K562 (cell line): ENCODE data around the gene RBM5. TPM values are rescaled to one million over a fixed set of nuclear protein-coding genes. Genes with fewer than 3 reads are reported as not detected.

ENCODE experiments used
- ATAC-seq: fragments of 200-7000 bp; cut with Tn5 transposase; 3 replicates; pipeline ENCODE4 v1.9.1; 2020; ENCODE audit warnings: moderate library complexity
- BruUV-seq: library from RNA; stranded (reverse); fragments of 400-500 nt; replicated peaks from 2 replicates; lab custom pipeline; 2021; lab: Mats Ljungman, UMichigan
- CTCF ChIA-PET: fragments of 300-600 bp; formaldehyde crosslinking; extraction: SDS; loops from one replicate; lab custom pipeline; 2021; ENCODE audit warnings: low intra/inter-chr PET ratio; lab: Yijun Ruan, JAX
- POLR2A ChIA-PET: fragments of 300-600, 350-650 bp; sonication (Branson Sonifier 250); formaldehyde crosslinking; extraction: SDS; loops from one replicate; lab custom pipeline; 2021; ENCODE audit warnings: antibody characterized with exemption, inconsistent platforms; lab: Yijun Ruan, JAX
- DNase-seq, 4 experiments: peaks; one replicate each; pipeline versions ENCODE4 v3.0.0 to v3.0.0-alpha.2; 2011 to 2018; ENCODE audit warnings: low spot score in 3 of 4, mixed read lengths in 3 of 4; ENCODE audit errors: extremely low read depth in 1 of 4
- FAIRE-seq: peaks from 2 replicates; lab custom pipeline; 2011; peaks lifted over from hg19 to GRCh38; lab: Jason Lieb, UNC
- H2AFZ ChIP-seq: 2 replicates; pipeline ENCODE4 v1.6.0; 2011; ENCODE audit warnings: low read depth, low read length, control low read depth, inconsistent platforms
- H3K27ac ChIP-seq: fragments of 200-600 bp; 3 replicates; pipeline ENCODE4 v1.8.0; 2011; ENCODE audit warnings: low read depth, mild to moderate bottlenecking, control low read depth, inconsistent platforms, low read length, moderate library complexity, mixed read lengths; ENCODE audit errors: extremely low read depth
- H3K27me3 ChIP-seq, 2 experiments: fragments of 300-600 bp in 1 of 2; 2 replicates in 1 of 2; 3 replicates in 1 of 2; pipeline versions ENCODE4 v1.6.0 to v1.8.0; 2011; ENCODE audit warnings: inconsistent platforms in 2 of 2, low read length in 2 of 2, mild to moderate bottlenecking in 1 of 2, mixed read lengths in 1 of 2, moderate library complexity in 1 of 2; ENCODE audit not compliant: control insufficient read depth in 2 of 2, insufficient read depth in 2 of 2
- H3K36me3 ChIP-seq: fragments of 300-600 bp; 3 replicates; pipeline ENCODE4 v1.8.0; 2011; ENCODE audit warnings: mild to moderate bottlenecking, low read length, inconsistent platforms; ENCODE audit not compliant: control insufficient read depth, insufficient read depth
- H3K4me1 ChIP-seq, 2 experiments: fragments of 200-600 bp in 1 of 2; replicated peaks in 1 of 2; 2 replicates in 1 of 2; 3 replicates in 1 of 2; pipeline versions ENCODE4 v1.5.1 to v1.8.0; 2011; ENCODE audit warnings: inconsistent platforms in 2 of 2, low read length in 2 of 2, mild to moderate bottlenecking in 1 of 2, mixed read lengths in 1 of 2, moderate library complexity in 1 of 2; ENCODE audit not compliant: control insufficient read depth in 2 of 2, insufficient read depth in 2 of 2
- H3K4me2 ChIP-seq: 2 replicates; pipeline ENCODE4 v1.6.1; 2011; ENCODE audit warnings: low read length, control low read depth, inconsistent platforms, mixed read lengths; ENCODE audit not compliant: insufficient read depth
- H3K4me3 ChIP-seq: fragments of 200-600 bp; sonication (generic), shearing (Covaris generic); 2 replicates; pipeline ENCODE4 v1.5.1; 2016; ENCODE audit warnings: control low read depth, inconsistent platforms
- H3K79me2 ChIP-seq: fragments of 200-600 bp; 3 replicates; pipeline ENCODE4 v1.8.0; 2011; ENCODE audit warnings: low read length, inconsistent platforms; ENCODE audit not compliant: control insufficient read depth, insufficient read depth
- H3K9ac ChIP-seq, 2 experiments: 2 replicates each; pipeline versions ENCODE4 v1.6.0 to v1.6.1; 2011; ENCODE audit warnings: low read depth in 2 of 2, low read length in 2 of 2, control low read depth in 1 of 2, inconsistent platforms in 1 of 2, mild to moderate bottlenecking in 1 of 2, mixed read lengths in 1 of 2; ENCODE audit not compliant: insufficient read depth in 1 of 2
- H3K9me1 ChIP-seq: one replicate; pipeline ENCODE4 v1.6.0; 2011; ENCODE audit warnings: inconsistent platforms, mild to moderate bottlenecking, low read length, moderate library complexity; ENCODE audit not compliant: control insufficient read depth, insufficient read depth
- H3K9me3 ChIP-seq: replicated peaks from 2 replicates; pipeline ENCODE4 v1.5.1; 2011; ENCODE audit warnings: low read depth, low read length, inconsistent platforms; ENCODE audit not compliant: control insufficient read depth, insufficient read depth
- H4K20me1 ChIP-seq: replicated peaks from 2 replicates; pipeline ENCODE4 v1.6.1; 2011; ENCODE audit warnings: low read length, inconsistent platforms, mixed read lengths; ENCODE audit not compliant: control insufficient read depth, insufficient read depth
- MEIS2 ChIP-seq: fragments of 450-650 bp; IDR thresholded peaks from 2 replicates; pipeline ENCODE4 v1.6.1; 2014; ENCODE audit warnings: mild to moderate bottlenecking; ENCODE audit not compliant: partially characterized antibody
- PKNOX1 ChIP-seq: fragments of 450-650 bp; IDR thresholded peaks from 2 replicates; pipeline ENCODE4 v1.6.1; 2016
- PTRF ChIP-seq: fragments of 450-650 bp; IDR thresholded peaks from 2 replicates; pipeline ENCODE4 v1.6.1; 2016; ENCODE audit warnings: mild to moderate bottlenecking, missing genetic modification characterization, missing compliant biosample characterization
- WGBS: fragments of 100-300 bp; shearing (Covaris generic); methylation state at CpG from one replicate; pipeline ENCODE4 v1.1.6; 2016; ENCODE audit warnings: low coverage, mixed read lengths; ENCODE audit not compliant: insufficient coverage; ENCODE audit errors: missing lambda C conversion rate; 5-methylcytosine and 5-hydroxymethylcytosine counted together
- in situ Hi-C: fragments of 300-500 bp; cut with MboI; formaldehyde crosslinking; loops from 4 replicates; pipeline ENCODE4 v1.15.0; 2018; ENCODE audit warnings: inconsistent platforms, mixed read lengths
- intact Hi-C: fragments of 100-400 bp; cut with micrococcal nuclease; formaldehyde crosslinking; loops from 2 replicates; pipeline ENCODE4 v1.14.2; 2022
- polyA plus RNA-seq, 8 experiments: library from polyadenylated mRNA; depleted of rRNA in 4 of 8; stranded (reverse) in 5 of 8; unstranded in 3 of 8; fragments of >200 nt; fragmentation: Nextera tagmentation in 2 of 8; fragmentation: Illumina TruSeq in 1 of 8; extraction: Ambion mirVana in 2 of 8; extraction: Trizol in 1 of 8; gene quantifications; 2 replicates each; pipeline versions ENCODE4 v1.2.1 to v1.2.3, GENCODE V29; 2011 to 2014; ENCODE audit warnings: inconsistent platforms in 1 of 8, missing spikeins in 1 of 8
- total RNA-seq, 7 experiments: library from RNA; depleted of rRNA in 6 of 7; stranded (reverse); fragments of >200 nt in 6 of 7; fragmentation: Illumina TruSeq in 2 of 7; extraction: Trizol in 2 of 7; gene quantifications; 2 replicates each; pipeline versions ENCODE4 v1.2.1 to v1.2.3, GENCODE V29; 2011 to 2021; ENCODE audit warnings: low replicate concordance in 1 of 7

The RBM5 gene
- total and polyA plus RNA-seq, 9 of the 15 experiments (the other 6 are each of a cell fraction or from before 2014, with no cell fraction given): 24.5 to 153 (median 81.6) TPM

DNA sequence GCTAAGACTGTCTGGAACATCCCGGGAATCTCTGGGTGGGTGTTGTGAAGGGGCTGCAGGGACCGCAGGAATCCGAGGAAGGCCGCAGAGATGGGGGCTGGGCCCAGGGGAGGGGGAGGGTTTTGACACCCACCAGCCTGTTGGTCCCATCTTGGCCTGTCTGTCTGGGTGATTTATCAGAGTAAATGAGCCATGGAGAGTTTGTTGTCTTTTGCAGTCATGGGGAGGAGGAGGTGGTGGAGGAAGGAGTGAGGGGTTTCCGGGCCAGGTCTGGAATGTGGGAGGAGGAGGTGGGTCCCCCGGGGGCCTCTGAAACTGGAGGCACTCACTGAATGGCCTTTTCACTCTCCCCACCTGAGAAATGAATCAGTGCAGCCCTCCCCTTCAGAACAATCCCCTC lies 77.9 kb downstream of the RBM5 start:
- intact Hi-C loops: no loop called here
- no peak for FAIRE-seq

More for the DNA sequence above, 77.9 kb downstream of the RBM5 start:
- TF ChIP-seq PKNOX1: 0 out of 2 replicates have a peak, but pooled peaks have one; percentile 19
- TF ChIP-seq PTRF (tag): no peak
- peak; percentile 5 for TF ChIP-seq MEIS2
- no peak overlapping the region for H3K4me2 ChIP-seq
- no peaks in the 10 kb centered on the region for H3K36me3 ChIP-seq
- H3K27me3 ChIP-seq: no peaks in the 10 kb centered on the region
- no peak for ATAC-seq
- no peak for DNase-seq
- H3K9me1 ChIP-seq: no peaks in the 10 kb centered on the region
- in situ Hi-C loops: no loop called here
- no peak overlapping the region for H3K9ac ChIP-seq
- peaks cover 3% of the 10 kb centered on the region; the same call in 1 of the 2 replicates for H4K20me1 ChIP-seq
- H3K4me3 ChIP-seq: no peak overlapping the region
- no TSS peak for BruUV-seq
- POLR2A ChIA-PET: no interaction called here
- H3K79me2 ChIP-seq: no peaks in the 10 kb centered on the region
- no peak overlapping the region for H3K27ac ChIP-seq
- peaks cover 0 to 32% of the 10 kb centered on the region in 2 experiments; a peak in 3 of 5 replicates for H3K4me1 ChIP-seq
- WGBS: 17% methylated on average over 5 of the region's 6 CpGs
- CTCF ChIA-PET: no interaction called here
- H2AFZ ChIP-seq: no peak overlapping the region
- no peaks in the 10 kb centered on the region for H3K9me3 ChIP-seq
